Caki2 (cell line): ENCODE measurements around the gene SPRYD4. TPM values are rescaled to one million over a fixed set of nuclear protein-coding genes. Genes with fewer than 3 reads are reported as not detected.
"Not testable (repeated sequence)": the region's sequence is repeated elsewhere in the genome, so short reads cannot be mapped to it uniquely, and the experiment has no call there.

Source experiments
- DNase-seq: peaks from one replicate; pipeline ENCODE4 v3.0.0-alpha.2; 2015; ENCODE audit warnings: low read depth
- in situ Hi-C: cut with HindIII; loops from 2 replicates; pipeline ENCODE4 v1.10.0; 2016; ENCODE audit warnings: low sequenced_read_pairs, low pct_unique_long_range_greater_than_20kb, mixed read lengths
- total RNA-seq: library from RNA; depleted of rRNA; stranded (reverse); fragments of >200 nt; shearing (Covaris generic); gene quantifications from 2 replicates; pipeline ENCODE4 v1.2.3, GENCODE V29; 2014; ENCODE audit warnings: low replicate concordance; rRNA removed

The SPRYD4 gene
- total RNA-seq: 1.7 and 3.0 TPM in 2 replicates

- in situ Hi-C loops: no loop called here
- DNase-seq: peak; percentile 94
Measured at GRCh38 chr12:56468216-56469006, at the start of gene SPRYD4. SPRYD4 (plus strand) TSS chr12:56468578; CDS start chr12:56468592, 14 bp downstream.

- in situ Hi-C loops: no loop called here
- no peak for DNase-seq
Measured at GRCh38 chr12:56420411-56420810, 48.0 kb upstream of the SPRYD4 start.

GRCh38 chr12:56425193-56425592, 43.2 kb upstream of the SPRYD4 start:
- DNase-seq: no peak
- in situ Hi-C loops: no loop called here

- in situ Hi-C loops: no loop called here
- no peak for DNase-seq
Measured at GRCh38 chr12:56425940-56426438, 42.4 kb upstream of the SPRYD4 start.

- in situ Hi-C loops: no loop called here
- no peak for DNase-seq
Measured at GRCh38 chr12:56431288-56431687, 37.1 kb upstream of the SPRYD4 start.

- in situ Hi-C loops: no loop called here
- DNase-seq: no peak
Measured at GRCh38 chr12:56431850-56432249, 36.5 kb upstream of the SPRYD4 start.

GRCh38 chr12:56434828-56435227, 33.5 kb upstream of the SPRYD4 start:
- in situ Hi-C loops: no loop called here
- no peak for DNase-seq

- DNase-seq: peak; percentile 25
- in situ Hi-C loops: no loop called here
Measured at GRCh38 chr12:56437430-56438176, 30.8 kb upstream of the SPRYD4 start.

- in situ Hi-C loops, DNase-seq: not testable (repeated sequence)
Measured at GRCh38 chr12:56443208-56443607, 25.2 kb upstream of the SPRYD4 start.

- peak; percentile 97 for DNase-seq
Measured at GRCh38 chr12:56448860-56449621, 19.3 kb upstream of the SPRYD4 start, which contains the start of gene TIMELESS. TIMELESS (minus strand) TSS chr12:56449426; CDS start chr12:56434170, 15,256 bp downstream.

GRCh38 chr12:56449622-56449984, 18.8 kb upstream of the SPRYD4 start:
- no peak for DNase-seq
- in situ Hi-C loops: no loop called here

More at GRCh38 chr12:56448860-56449621, 19.3 kb upstream of the SPRYD4 start, which contains the start of gene TIMELESS:
- in situ Hi-C loops: no loop called here

GRCh38 chr12:56450241-56450640, 18.1 kb upstream of the SPRYD4 start:
- no peak for DNase-seq
- in situ Hi-C loops: no loop called here

GRCh38 chr12:56451147-56451546, 17.2 kb upstream of the SPRYD4 start:
- in situ Hi-C loops: no loop called here
- DNase-seq: no peak

- in situ Hi-C loops: no loop called here
- DNase-seq: no peak
Measured at GRCh38 chr12:56454557-56454956, 13.8 kb upstream of the SPRYD4 start, which contains the start of gene MIP. MIP (minus strand) TSS chr12:56454657; CDS start chr12:56454613, 44 bp downstream.

GRCh38 chr12:56457817-56458216, 10.6 kb upstream of the SPRYD4 start:
- DNase-seq: no peak
- in situ Hi-C loops: no loop called here

- in situ Hi-C loops: no loop called here
- DNase-seq: peak; percentile 86
Measured at GRCh38 chr12:56461235-56462159, 6.9 kb upstream of the SPRYD4 start.

GRCh38 chr12:56462565-56462964, 5.8 kb upstream of the SPRYD4 start:
- in situ Hi-C loops: no loop called here
- DNase-seq: no peak
